ENCODE data around the gene PIP4K2B. TPM values are rescaled to one million over a fixed set of nuclear protein-coding genes. Genes with fewer than 3 reads are reported as not detected.
"Not testable (repeated sequence)": the region's sequence is repeated elsewhere in the genome, so short reads cannot be mapped to it uniquely, and the experiment has no call there.

Gene PIP4K2B
- total RNA-seq, 1 experiment from 2014 or later = 47.4 TPM

- POLR2A ChIA-PET (ENCODE audit: unreplicated experiment) = no interaction called here
- peaks cover 18% of the 10 kb centered on the region for H3K4me1 ChIP-seq (replicated peaks; ENCODE audit: insufficient read depth)
- no peak for DNase-seq
- no TSS peak for BruUV-seq (replicated peaks)
- peaks cover 8% of the 10 kb centered on the region for H3F3A ChIP-seq (ENCODE audit: insufficient read depth, low read depth)
- intact Hi-C loops (cut with micrococcal nuclease; ENCODE audit: unreplicated experiment) = no loop called here
- CTCF ChIA-PET = interaction anchor here (0.6 kb wide), 1 partner anchor 896 kb away, joined by 3 read pairs; no protein-coding TSS in a partner anchor
- peaks cover 23% of the 10 kb centered on the region for H4K20me1 ChIP-seq (ENCODE audit: insufficient read depth)
- H3K9me2 ChIP-seq (ENCODE audit: insufficient read depth) = no peaks in the 10 kb centered on the region
- peaks cover 67% of the 10 kb centered on the region for H3K79me2 ChIP-seq (ENCODE audit: low read depth)
- H3K4me2 ChIP-seq = no peak overlapping the region
- peaks cover 17% of the 10 kb centered on the region; the same call in 1 of the 2 replicates for H3K36me3 ChIP-seq (ENCODE audit: low read depth)
- no peaks in the 10 kb centered on the region for H3K27me3 ChIP-seq (ENCODE audit: insufficient read depth, low read depth)
- no peak overlapping the region for H3K27ac ChIP-seq
- H3K9me3 ChIP-seq (ENCODE audit: insufficient read depth, low read depth) = no peaks in the 10 kb centered on the region
- no peak overlapping the region for H2AFZ ChIP-seq
- no peak overlapping the region for H3K4me3 ChIP-seq
- no peak for TF ChIP-seq EZH2 (IDR thresholded peaks at IDR 0.05; ENCODE audit: low read depth)
- TF ChIP-seq CTCF (conservative IDR thresholded peaks at IDR 0.05) = no peak
Measured at GRCh38 chr17:38794221-38794620, 5.1 kb downstream of the PIP4K2B start.

GRCh38 chr17:38791162-38791561, 8.2 kb downstream of the PIP4K2B start:
- H3K79me2 ChIP-seq (ENCODE audit: low read depth) = peaks cover 49% of the 10 kb centered on the region
- no peak overlapping the region for H3K27ac ChIP-seq
- DNase-seq = no peak
- TF ChIP-seq EZH2 (IDR thresholded peaks at IDR 0.05; ENCODE audit: low read depth) (no peak), CTCF (conservative IDR thresholded peaks at IDR 0.05) (no peak)
- H2AFZ ChIP-seq = no peak overlapping the region
- H3K9me2 ChIP-seq (ENCODE audit: insufficient read depth) = no peaks in the 10 kb centered on the region
- intact Hi-C loops (cut with micrococcal nuclease; ENCODE audit: unreplicated experiment) = no loop called here
- H3K9me3 ChIP-seq (ENCODE audit: insufficient read depth, low read depth) = no peaks in the 10 kb centered on the region
- no TSS peak for BruUV-seq (replicated peaks)
- peaks cover 8% of the 10 kb centered on the region; the same call in 1 of the 2 replicates for H4K20me1 ChIP-seq (ENCODE audit: insufficient read depth)
- POLR2A ChIA-PET (ENCODE audit: unreplicated experiment) = no interaction called here
- H3F3A ChIP-seq (ENCODE audit: insufficient read depth, low read depth) = peaks cover 19% of the 10 kb centered on the region
- H3K4me3 ChIP-seq = no peak overlapping the region
- peaks cover 15% of the 10 kb centered on the region for H3K4me1 ChIP-seq (replicated peaks; ENCODE audit: insufficient read depth)
- no peaks in the 10 kb centered on the region for H3K27me3 ChIP-seq (ENCODE audit: insufficient read depth, low read depth)
- CTCF ChIA-PET = no interaction called here
- H3K36me3 ChIP-seq (ENCODE audit: low read depth) = peaks cover 8% of the 10 kb centered on the region; the same call in 1 of the 2 replicates
- no peak overlapping the region for H3K4me2 ChIP-seq

- H3K4me2 ChIP-seq; H2AFZ ChIP-seq; POLR2A ChIA-PET (ENCODE audit: unreplicated experiment); H3K4me3 ChIP-seq; H3K36me3 ChIP-seq (ENCODE audit: low read depth); BruUV-seq (replicated peaks); H3K27me3 ChIP-seq (ENCODE audit: insufficient read depth, low read depth); DNase-seq; H3K27ac ChIP-seq; H4K20me1 ChIP-seq (ENCODE audit: insufficient read depth); H3K9me3 ChIP-seq (ENCODE audit: insufficient read depth, low read depth); CTCF ChIA-PET; intact Hi-C loops (cut with micrococcal nuclease; ENCODE audit: unreplicated experiment); H3K9me2 ChIP-seq (ENCODE audit: insufficient read depth): not testable (repeated sequence)
- Histone ChIP-seq H3K79me2 (ENCODE audit: low read depth) (peaks cover 46% of the 10 kb centered on the region), H3K4me1 (replicated peaks; ENCODE audit: insufficient read depth) (peaks cover 20% of the 10 kb centered on the region), H3F3A (ENCODE audit: insufficient read depth, low read depth) (peaks cover 25% of the 10 kb centered on the region)
Measured at GRCh38 chr17:38790148-38790707, 9.1 kb downstream of the PIP4K2B start.

GRCh38 chr17:38789185-38789584, 10.2 kb downstream of the PIP4K2B start:
- Histone ChIP-seq H3K9me3 (ENCODE audit: insufficient read depth, low read depth) (no peaks in the 10 kb centered on the region), H3K27ac (no peak overlapping the region), H3F3A (ENCODE audit: insufficient read depth, low read depth) (peaks cover 25% of the 10 kb centered on the region), H3K9me2 (ENCODE audit: insufficient read depth) (no peaks in the 10 kb centered on the region), H4K20me1 (ENCODE audit: insufficient read depth) (peaks cover 5% of the 10 kb centered on the region; the same call in 1 of the 2 replicates), H3K27me3 (ENCODE audit: insufficient read depth, low read depth) (no peaks in the 10 kb centered on the region), H3K4me3 (no peak overlapping the region), H3K4me1 (replicated peaks; ENCODE audit: insufficient read depth) (peaks cover 20% of the 10 kb centered on the region), H2AFZ (no peak overlapping the region), H3K36me3 (ENCODE audit: low read depth) (peaks cover 12% of the 10 kb centered on the region), H3K4me2 (no peak overlapping the region), H3K79me2 (ENCODE audit: low read depth) (peaks cover 39% of the 10 kb centered on the region)
- DNase-seq = no peak
- intact Hi-C loops (cut with micrococcal nuclease; ENCODE audit: unreplicated experiment) = no loop called here
- ChIA-PET POLR2A (ENCODE audit: unreplicated experiment) (no interaction called here), CTCF (no interaction called here)
- no TSS peak for BruUV-seq (replicated peaks)
- no peak for TF ChIP-seq EZH2 (IDR thresholded peaks at IDR 0.05; ENCODE audit: low read depth)
- no peak for TF ChIP-seq CTCF (conservative IDR thresholded peaks at IDR 0.05)

GRCh38 chr17:38787999-38788398, 11.4 kb downstream of the PIP4K2B start:
- H3F3A ChIP-seq (ENCODE audit: insufficient read depth, low read depth) = peaks cover 25% of the 10 kb centered on the region
- peaks cover 33% of the 10 kb centered on the region for H3K79me2 ChIP-seq (ENCODE audit: low read depth)
- H2AFZ ChIP-seq; H3K4me3 ChIP-seq; intact Hi-C loops (cut with micrococcal nuclease; ENCODE audit: unreplicated experiment); H3K4me2 ChIP-seq; H3K27me3 ChIP-seq (ENCODE audit: insufficient read depth, low read depth); POLR2A ChIA-PET (ENCODE audit: unreplicated experiment); H3K9me3 ChIP-seq (ENCODE audit: insufficient read depth, low read depth); BruUV-seq (replicated peaks); DNase-seq; H3K9me2 ChIP-seq (ENCODE audit: insufficient read depth); H4K20me1 ChIP-seq (ENCODE audit: insufficient read depth); CTCF ChIA-PET: not testable (repeated sequence)
- H3K27ac ChIP-seq = 0 out of 2 replicates have a peak overlapping the region, but pooled peaks have one; percentile 28
- peaks cover 20% of the 10 kb centered on the region for H3K4me1 ChIP-seq (replicated peaks; ENCODE audit: insufficient read depth)
- H3K36me3 ChIP-seq (ENCODE audit: low read depth) = peaks cover 12% of the 10 kb centered on the region
